ENCODE data around the gene TSPAN15.

GRCh38 chr10:69439350-69439739 lies 11.9 kb upstream of the TSPAN15 start:
- TF ChIP-seq CTCF (IDR thresholded peaks at IDR 0.05; ENCODE audit: low read length) (no peak), EZH2 (IDR thresholded peaks at IDR 0.05; ENCODE audit: borderline replicate concordance, low read length) (no peak)
